Measurements from ENCODE around the gene TOMM34.
A peak's percentile ranks its signal among the peaks of the same experiment; 100 is the strongest.

The TOMM34 gene

DNA sequence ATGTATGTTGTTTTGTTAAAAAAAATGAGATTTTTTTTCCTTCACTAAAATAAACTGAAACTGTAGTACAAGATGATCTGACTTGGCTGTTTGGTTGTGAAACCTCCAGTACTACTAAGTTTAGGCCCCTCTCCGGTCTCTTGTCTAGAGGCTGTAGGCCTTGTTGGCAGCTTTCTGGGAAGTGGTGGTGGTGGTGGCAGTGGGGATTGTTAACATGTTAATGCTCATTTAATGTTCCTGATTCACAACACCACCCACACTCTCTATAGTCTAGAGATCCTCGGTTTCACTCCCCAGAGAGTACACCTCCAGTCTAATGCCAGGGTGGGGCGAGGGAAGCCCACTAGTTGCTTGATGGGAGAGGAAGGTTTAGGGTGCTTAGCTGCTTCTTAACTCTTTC is 30.2 kb upstream of the TOMM34 start:
- Mint-ChIP-seq H3K9me3 (no peaks in the 10 kb centered on the region), H3K27me3 (ENCODE audit: low read depth, poor library complexity) (no peaks in the 10 kb centered on the region), H3K27ac (peak overlapping the region; percentile 20), H3K36me3 (ENCODE audit: low read depth) (peaks cover 33% of the 10 kb centered on the region), H3K4me3 (no peak overlapping the region), H3K4me1 (no peaks in the 10 kb centered on the region)
- TF ChIP-seq, protein P1, sequence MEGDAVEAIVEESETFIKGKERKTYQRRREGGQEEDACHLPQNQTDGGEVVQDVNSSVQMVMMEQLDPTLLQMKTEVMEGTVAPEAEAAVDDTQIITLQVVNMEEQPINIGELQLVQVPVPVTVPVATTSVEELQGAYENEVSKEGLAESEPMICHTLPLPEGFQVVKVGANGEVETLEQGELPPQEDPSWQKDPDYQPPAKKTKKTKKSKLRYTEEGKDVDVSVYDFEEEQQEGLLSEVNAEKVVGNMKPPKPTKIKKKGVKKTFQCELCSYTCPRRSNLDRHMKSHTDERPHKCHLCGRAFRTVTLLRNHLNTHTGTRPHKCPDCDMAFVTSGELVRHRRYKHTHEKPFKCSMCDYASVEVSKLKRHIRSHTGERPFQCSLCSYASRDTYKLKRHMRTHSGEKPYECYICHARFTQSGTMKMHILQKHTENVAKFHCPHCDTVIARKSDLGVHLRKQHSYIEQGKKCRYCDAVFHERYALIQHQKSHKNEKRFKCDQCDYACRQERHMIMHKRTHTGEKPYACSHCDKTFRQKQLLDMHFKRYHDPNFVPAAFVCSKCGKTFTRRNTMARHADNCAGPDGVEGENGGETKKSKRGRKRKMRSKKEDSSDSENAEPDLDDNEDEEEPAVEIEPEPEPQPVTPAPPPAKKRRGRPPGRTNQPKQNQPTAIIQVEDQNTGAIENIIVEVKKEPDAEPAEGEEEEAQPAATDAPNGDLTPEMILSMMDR (IDR thresholded peaks at IDR 0.05): no peak
- no peak for DNase-seq

DNA sequence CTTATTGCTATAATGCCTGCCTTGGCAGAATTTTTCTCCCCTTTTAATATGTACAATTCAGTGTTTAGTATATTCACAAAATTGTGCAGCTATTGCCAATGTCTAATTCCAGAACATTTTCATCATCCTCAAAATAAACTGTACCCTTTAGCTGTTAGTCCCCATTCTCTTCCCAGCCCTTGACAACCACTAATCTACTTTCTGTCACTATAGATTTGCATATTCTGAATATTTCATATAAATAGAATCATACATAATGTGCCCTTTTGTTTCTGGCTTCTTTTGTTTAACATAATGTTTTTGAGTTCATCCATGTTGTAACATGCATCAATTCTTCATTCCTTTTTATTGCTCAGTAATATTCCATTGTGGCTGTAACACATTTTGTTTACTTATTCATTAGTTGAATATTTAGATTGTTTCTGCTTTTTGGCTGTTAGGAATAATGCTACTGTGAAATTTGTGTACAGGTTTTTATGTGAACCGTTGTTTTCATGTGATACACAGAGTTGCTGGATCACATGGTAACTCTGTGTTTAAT is 28.5 kb upstream of the TOMM34 start:
- Mint-ChIP-seq H3K4me1 (no peaks in the 10 kb centered on the region), H3K27ac (no peak overlapping the region), H3K9me3 (no peaks in the 10 kb centered on the region), H3K27me3 (ENCODE audit: low read depth, poor library complexity) (no peaks in the 10 kb centered on the region), H3K4me3 (no peak overlapping the region), H3K36me3 (ENCODE audit: low read depth) (peaks cover 28% of the 10 kb centered on the region)
- TF ChIP-seq, protein P1 (IDR thresholded peaks at IDR 0.05): no peak
- DNase-seq: no peak

DNA sequence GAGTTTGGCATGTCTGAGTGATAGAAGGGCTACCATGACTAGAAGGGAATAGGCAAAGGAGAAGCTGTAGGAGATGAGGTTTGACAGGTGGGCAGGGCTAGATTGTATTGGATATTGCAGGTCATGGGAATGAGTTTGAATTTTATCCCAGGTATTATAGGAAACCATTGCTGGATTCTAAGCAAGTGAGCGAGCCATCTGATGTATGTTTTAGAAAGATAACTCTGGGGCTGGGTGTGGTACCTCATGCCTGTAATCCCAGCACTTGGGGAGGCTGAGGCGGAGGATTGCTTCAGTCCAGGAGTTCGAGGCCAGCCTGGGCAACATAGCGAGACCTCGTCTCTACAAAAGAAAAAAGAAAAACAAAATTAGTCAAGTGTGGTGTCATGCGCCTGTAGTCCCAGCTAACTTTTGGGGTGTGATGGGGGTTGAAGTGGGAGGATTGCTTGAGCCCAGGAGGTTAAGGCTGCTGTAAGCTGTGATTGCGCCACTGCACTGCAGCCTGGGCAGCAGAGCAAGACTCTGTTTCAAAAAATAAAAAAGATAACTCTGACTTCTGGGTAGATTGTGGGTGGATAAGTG is 23.0 kb upstream of the TOMM34 start:
- H3K9me3 Mint-ChIP-seq: no peaks in the 10 kb centered on the region
- H3K27me3 Mint-ChIP-seq (ENCODE audit: low read depth, poor library complexity): no peaks in the 10 kb centered on the region
- peak overlapping the region; percentile 72 for H3K27ac Mint-ChIP-seq
- peaks cover 47% of the 10 kb centered on the region for H3K36me3 Mint-ChIP-seq (ENCODE audit: low read depth)
- DNase-seq: no peak
- TF ChIP-seq, protein P1 (IDR thresholded peaks at IDR 0.05): no peak
- H3K4me1 Mint-ChIP-seq: no peaks in the 10 kb centered on the region
- H3K4me3 Mint-ChIP-seq: no peak overlapping the region

DNA sequence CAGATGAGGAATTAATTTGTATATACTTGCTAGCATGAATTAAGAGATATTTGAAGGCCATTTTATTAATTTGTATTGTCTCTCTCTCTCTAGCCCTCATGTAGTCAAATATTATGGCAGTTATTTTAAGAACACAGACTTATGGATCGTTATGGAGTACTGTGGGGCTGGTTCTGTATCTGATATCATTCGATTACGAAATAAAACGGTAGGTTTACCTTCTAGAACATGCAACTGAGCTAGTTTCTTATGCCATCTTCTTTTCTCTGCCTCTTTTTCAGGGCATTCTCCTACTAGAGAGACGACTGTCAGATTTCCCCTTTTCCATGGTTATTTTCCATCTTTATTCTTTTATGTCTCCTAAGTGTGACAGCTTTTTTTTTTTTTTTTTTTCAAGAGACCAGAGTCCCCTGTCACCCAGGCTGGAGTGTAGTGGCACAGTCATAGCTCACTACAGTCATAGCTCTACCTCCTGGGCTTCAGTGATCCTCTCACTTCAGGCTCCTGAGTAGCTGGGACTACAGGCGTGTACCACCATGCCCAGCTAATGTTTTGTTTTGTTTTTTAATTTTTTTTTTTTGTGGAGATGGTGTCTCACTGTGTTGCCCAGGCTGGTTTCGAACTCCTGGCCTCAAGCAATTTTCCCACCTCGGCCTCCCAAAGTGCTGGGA is 21.7 kb upstream of the TOMM34 start:
- DNase-seq: no peak
- H3K27me3 Mint-ChIP-seq (ENCODE audit: low read depth, poor library complexity): no peaks in the 10 kb centered on the region
- no peak overlapping the region for H3K4me3 Mint-ChIP-seq
- peaks cover 40% of the 10 kb centered on the region for H3K36me3 Mint-ChIP-seq (ENCODE audit: low read depth)
- H3K9me3 Mint-ChIP-seq: no peaks in the 10 kb centered on the region
- TF ChIP-seq, protein P1 (IDR thresholded peaks at IDR 0.05): no peak
- H3K27ac Mint-ChIP-seq: no peak overlapping the region
- H3K4me1 Mint-ChIP-seq: no peaks in the 10 kb centered on the region

- TF ChIP-seq, protein P1 (IDR thresholded peaks at IDR 0.05): no peak
- peak overlapping the region; percentile 47 for H3K27ac Mint-ChIP-seq
- H3K36me3 Mint-ChIP-seq (ENCODE audit: low read depth): peaks cover 58% of the 10 kb centered on the region
- no peak for DNase-seq
- H3K4me3 Mint-ChIP-seq: no peak overlapping the region
- H3K27me3 Mint-ChIP-seq (ENCODE audit: low read depth, poor library complexity): no peaks in the 10 kb centered on the region
- H3K9me3 Mint-ChIP-seq: no peaks in the 10 kb centered on the region
- H3K4me1 Mint-ChIP-seq: no peaks in the 10 kb centered on the region
Observed at GRCh38 chr20:44979090-44979621, 19.0 kb upstream of the TOMM34 start.

Data from nephron progenitor cell (in vitro differentiated cells).